ENCODE results near the gene GLI2. TPM values are rescaled to one million over a fixed set of nuclear protein-coding genes. Genes with fewer than 3 reads are reported as not detected.

The GLI2 gene
- total RNA-seq, 1 experiment from 2014 or later = 1.3 TPM

DNA sequence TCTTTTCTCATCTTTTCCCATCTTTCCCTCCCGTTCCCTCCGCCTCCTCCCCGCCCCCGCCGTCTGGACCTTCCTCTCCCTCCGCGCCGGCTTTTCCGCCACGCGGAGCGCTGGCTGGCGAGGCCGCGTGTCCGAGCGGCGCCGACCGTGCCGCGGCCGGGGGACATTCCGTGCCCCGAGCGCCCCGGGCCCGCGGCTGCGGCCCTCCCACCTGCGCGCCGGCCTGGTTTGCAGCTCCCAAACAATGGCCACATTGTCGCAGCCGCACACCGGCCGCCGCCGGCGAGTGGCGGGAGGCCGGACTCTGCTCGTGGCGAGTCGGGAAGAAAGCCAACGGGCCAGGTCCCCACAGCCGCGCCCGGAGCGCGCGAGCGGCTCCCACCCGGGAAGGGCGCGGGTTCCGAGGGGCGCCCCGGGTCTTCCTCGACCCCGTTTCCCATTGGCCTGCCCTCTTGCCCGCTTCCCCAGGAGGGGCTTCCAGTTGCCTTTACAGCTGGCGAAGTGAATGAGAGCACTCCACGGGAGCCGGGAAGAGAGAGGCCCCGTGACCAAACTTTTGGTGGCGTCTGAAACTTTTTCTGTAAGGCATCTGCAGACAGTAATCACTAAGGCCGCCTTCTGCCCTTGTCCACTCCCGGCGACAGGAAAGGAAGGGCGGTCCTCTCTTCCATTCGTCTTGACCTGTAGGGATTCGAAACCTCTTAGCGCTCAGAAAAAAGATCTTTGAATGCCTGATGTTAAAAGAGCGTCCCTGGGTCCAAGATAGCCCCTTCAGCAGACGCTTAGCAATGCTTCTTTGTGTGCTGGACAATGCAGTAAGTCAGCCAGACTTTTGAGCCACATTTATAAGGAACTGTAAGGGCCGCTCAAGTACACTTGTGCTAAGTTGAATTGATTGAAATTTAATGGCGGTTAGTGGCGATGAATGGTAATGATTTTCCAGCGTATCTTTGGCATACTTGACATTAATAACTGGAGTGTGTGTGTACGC is 6.2 kb downstream of the GLI2 start:
- H3K4me3 ChIP-seq = no peak overlapping the region
- no peak for DNase-seq
- no peaks in the 10 kb centered on the region for H3K9me3 ChIP-seq
- H3K27me3 ChIP-seq = no peaks in the 10 kb centered on the region
- no peaks in the 10 kb centered on the region for H3K36me3 ChIP-seq

DNA sequence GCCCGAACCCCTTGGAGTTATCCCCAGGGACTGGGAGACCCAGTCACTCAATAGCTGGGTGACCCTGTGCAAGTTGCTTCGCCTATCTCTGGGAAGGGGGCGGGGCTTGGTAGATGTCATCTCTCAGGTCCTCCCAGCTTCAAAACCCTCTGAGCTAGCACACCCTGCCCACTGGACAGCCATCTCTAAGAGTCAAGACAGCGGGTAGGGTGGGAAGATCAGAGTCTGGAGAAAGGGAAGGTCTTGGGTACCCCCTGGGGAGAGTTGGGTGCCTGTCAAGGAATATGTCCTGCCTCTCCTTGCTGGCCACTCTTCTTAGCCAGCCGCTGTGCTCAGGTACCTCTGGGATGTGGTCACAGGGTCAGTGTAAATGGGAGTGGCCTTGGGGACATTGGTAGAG is 8.0 kb downstream of the GLI2 start:
- Histone ChIP-seq H3K27me3 (no peaks in the 10 kb centered on the region), H3K4me3 (no peak overlapping the region), H3K9me3 (no peaks in the 10 kb centered on the region), H3K36me3 (no peaks in the 10 kb centered on the region)
- DNase-seq = no peak

DNA sequence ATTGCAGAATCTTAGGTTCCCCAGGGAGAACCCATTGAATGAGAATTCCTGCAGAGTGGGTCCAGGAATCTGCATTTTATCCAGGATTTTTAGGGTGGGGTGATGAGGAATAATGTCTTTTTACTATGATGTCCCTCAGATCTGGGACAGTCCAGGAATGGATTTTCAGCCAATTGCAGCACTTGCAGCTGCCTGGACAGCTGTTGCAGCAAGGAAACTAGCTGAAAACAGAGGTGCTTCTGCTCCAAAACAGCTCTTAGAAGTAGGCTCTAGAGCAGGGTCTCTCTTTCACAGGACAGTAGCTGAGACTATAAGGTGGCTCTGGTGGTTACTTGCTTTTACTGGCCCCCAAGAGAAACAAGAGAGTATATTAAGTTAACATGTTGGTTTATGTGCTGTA is 9.1 kb downstream of the GLI2 start:
- Histone ChIP-seq H3K36me3 (no peaks in the 10 kb centered on the region), H3K4me3 (no peak overlapping the region), H3K9me3 (no peaks in the 10 kb centered on the region), H3K27me3 (no peaks in the 10 kb centered on the region)
- DNase-seq = no peak

DNA sequence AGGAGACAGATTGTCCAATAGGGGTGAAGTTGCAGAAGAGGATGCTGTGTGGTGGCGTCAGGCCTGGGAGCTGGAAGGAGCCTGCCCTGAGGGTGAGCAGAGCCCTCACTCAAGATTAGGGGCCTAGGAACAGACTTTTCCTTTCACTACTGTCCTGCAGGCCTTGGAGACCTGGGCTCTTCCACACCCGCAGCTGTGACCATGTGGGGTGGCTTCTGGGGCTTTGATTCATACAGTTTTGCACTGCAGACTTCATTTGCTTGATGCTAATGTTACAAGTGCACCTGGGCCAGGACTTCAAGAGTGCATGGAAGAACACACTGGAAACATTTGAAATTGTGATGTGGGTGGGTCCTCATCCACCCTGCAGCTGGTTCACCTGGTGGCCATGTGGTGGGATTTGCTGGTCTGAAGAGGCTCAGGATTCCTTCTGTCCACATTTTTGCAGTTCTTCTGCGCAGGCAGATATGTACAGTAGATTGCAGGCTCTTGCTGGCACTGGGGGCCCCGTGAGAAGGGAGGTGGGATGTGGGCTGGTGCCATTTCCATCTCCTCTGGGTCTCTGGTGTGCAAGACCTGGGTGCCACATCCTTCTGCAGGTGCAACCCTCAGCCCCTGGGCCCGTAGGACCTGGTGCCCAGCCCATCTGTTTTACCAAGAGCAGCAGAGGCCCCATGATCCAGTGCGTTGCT is 9.9 kb downstream of the GLI2 start:
- Histone ChIP-seq H3K4me3 (no peak overlapping the region), H3K27me3 (no peaks in the 10 kb centered on the region), H3K36me3 (no peaks in the 10 kb centered on the region), H3K9me3 (no peaks in the 10 kb centered on the region)
- no peak for DNase-seq

DNA sequence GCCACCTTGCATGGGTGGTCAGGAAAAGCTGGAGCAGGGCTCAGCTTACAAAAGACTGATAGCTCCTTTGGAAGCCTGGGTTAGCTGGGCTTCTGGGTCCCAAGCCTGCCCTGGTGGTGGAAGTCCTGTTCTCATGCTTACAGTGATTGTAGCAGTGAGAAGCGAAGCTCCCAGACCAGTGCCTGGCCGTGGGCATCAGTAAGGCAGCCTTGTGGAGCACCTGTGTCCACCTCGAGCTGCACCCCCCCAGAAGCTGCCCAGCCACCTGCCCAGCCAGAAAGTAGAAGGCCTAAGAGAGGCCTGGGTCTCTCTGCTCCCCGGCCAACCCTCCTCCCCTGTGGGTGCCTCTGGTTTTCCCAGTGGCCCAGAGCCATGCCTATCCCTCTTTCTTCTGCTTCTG is 10.5 kb downstream of the GLI2 start:
- Histone ChIP-seq H3K9me3 (no peaks in the 10 kb centered on the region), H3K36me3 (no peaks in the 10 kb centered on the region), H3K27me3 (no peaks in the 10 kb centered on the region), H3K4me3 (no peak overlapping the region)
- DNase-seq = no peak

DNA sequence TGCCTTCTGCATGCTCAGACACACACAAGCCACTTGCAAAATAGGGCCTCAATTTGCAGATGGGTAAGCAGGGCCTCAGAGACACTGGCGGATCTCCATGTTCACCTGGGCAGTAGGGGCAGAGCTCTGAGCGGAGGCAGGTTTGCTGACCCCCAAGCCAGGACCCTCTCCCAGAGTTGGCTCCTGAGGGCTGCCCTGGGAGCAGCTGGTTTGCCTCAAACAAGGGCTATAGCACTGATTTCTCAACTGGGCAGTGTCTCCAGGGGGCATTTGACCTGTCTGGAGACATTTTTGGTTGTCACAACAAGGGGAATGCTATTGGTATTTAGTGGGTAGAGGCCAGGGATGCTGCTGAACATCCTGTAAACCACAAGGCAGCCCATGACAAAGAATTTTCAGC is 11.6 kb downstream of the GLI2 start:
- Histone ChIP-seq H3K27me3 (no peaks in the 10 kb centered on the region), H3K4me3 (no peak overlapping the region), H3K36me3 (no peaks in the 10 kb centered on the region), H3K9me3 (no peaks in the 10 kb centered on the region)
- DNase-seq = no peak

DNA sequence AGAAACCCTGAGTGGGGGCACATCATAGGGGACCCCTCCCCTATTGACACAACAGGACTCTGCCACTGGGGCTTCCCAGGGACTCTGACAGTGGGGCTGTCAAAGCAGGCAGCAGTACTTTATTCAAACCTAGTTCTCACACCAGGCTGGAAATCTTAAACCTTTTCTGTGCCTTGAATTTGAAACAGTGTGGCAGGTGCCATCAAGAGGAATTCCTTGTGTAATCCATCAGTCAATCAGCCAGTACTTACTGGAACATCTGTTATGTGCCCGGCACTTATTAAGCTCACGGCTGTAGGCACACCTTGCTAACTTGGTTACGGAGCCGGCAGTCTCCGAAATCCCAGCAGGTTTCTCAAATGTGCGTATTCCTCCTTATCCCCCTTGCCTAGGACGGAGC is 12.0 kb downstream of the GLI2 start:
- no peaks in the 10 kb centered on the region for H3K9me3 ChIP-seq
- no peak for DNase-seq
- no peaks in the 10 kb centered on the region for H3K27me3 ChIP-seq
- H3K36me3 ChIP-seq = no peaks in the 10 kb centered on the region
- no peak overlapping the region for H3K4me3 ChIP-seq

DNA sequence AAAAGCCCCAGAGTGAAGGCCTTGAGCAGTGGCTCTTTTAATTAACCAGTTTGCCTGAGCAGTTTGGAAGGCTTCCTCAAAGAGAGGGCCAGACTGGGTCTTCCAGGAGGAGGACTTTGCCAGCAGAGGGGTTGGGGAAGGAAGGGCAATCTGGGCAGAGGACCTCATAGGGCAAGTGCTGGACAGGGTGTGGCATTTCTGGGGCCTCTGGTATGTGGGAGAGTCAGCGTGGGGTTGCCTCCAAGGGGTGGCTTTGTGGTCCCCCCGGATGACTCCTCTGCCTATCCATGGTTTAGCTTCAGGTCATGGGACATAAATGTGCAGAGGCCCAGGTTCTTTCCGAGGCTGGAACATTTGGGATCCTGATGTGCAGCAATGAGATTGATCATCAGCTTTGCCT is 12.6 kb downstream of the GLI2 start:
- Histone ChIP-seq H3K36me3 (no peaks in the 10 kb centered on the region), H3K27me3 (no peaks in the 10 kb centered on the region), H3K4me3 (no peak overlapping the region), H3K9me3 (no peaks in the 10 kb centered on the region)
- no peak for DNase-seq

DNA sequence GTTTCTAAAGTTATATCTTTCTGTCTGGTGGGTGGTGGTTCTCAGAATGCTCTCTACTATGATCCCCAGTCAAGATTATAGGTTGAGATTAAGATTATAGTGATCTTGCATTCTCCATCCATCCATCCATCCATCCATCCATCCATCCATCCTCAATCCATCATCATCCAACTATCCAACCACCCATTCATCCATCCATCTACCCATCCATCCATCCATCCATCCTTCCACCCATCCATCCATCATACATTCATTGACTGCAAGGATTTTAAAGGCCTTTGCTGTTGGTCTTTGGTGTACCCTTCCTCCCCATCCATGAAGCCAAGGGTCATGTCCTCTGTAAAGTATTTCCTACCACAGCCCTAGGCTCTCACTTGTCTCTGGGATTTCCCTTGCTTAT is 13.1 kb downstream of the GLI2 start:
- no peak for DNase-seq
- Histone ChIP-seq H3K36me3 (no peaks in the 10 kb centered on the region), H3K9me3 (no peaks in the 10 kb centered on the region), H3K27me3 (no peaks in the 10 kb centered on the region), H3K4me3 (no peak overlapping the region)

DNA sequence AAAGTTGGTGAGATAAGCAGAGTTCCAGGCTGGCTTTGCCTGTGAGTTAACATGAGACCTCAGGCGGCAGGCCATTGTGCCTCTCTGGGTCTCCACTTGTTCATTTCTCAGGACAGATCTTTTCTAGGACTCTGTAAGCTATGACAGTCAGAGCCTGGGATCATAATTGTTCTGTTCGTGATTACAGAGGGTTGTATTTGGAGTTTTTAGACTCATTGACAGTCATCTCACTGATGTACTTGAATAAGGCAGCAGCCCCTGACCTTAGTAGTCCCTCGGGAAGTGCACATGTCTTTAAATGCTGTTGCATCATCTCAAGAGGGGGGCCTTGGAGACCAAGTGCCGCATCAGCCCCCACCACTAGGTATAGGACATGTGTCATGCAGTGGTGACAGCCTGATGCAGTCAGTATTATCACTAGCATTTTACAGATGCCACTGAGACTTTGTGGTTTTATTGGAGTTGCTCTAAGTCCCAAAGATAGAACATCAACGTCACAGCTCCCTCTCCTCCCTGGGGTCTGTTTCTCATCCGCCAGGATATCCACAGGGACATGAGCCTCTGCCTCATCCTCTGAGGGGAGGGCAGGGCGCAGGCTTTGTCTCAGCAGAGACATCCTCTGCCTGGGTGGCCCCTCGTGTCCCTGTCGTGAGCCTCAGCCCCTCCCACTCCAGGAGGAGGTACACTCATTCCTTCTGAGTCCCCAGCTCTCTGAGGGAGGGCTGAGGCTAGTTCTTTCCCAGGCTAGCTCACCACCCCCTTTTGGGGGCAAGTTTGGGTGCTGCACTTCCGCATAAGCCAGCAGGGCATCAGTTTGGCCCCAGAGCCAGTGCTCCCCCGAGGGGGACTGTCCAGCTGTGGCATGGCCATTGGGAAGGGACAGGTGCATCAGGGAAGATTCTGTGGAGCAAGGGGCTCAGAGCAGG is 14.1 kb downstream of the GLI2 start:
- H3K9me3 ChIP-seq = no peaks in the 10 kb centered on the region
- H3K27me3 ChIP-seq = no peaks in the 10 kb centered on the region
- H3K4me3 ChIP-seq = no peak overlapping the region
- DNase-seq = no peak
- H3K36me3 ChIP-seq = no peaks in the 10 kb centered on the region

DNA sequence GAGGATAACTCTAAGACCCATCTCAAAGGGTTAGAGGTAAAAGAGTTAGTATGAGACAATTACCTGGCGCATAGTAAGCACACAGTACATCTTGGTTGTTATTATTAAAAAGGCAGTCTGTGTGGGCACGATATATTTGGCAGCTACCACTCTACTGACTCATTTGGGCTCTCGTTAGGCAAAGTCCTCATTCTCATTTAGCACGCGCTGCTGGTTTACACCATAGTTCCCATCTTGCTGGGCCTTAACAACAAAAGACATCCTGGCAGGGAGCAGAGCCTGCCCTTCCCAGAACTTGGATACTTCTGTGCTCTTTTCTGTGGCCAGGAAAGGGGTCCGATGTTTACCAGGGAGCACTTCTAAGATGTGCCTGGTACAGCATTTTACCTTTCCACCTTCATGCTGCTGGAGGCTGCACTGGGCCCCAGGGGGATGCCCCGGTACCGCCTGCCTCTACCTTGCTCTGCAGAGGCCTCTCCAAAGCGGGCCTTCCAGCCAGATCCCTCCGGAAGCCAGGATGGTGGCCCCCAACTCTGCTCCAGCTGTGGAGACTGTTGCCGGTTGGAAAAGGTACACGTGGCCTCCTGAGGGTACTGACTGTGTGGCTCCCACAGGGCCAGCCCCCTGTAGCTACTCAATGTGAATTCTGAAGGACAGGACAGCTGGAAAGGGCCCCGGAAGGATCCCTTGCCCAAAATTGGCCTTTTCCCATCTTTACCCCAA is 15.0 kb downstream of the GLI2 start:
- DNase-seq = peak; percentile 21
- H3K36me3 ChIP-seq = no peaks in the 10 kb centered on the region
- H3K9me3 ChIP-seq = no peaks in the 10 kb centered on the region
- no peaks in the 10 kb centered on the region for H3K27me3 ChIP-seq
- H3K4me3 ChIP-seq = no peak overlapping the region

DNA sequence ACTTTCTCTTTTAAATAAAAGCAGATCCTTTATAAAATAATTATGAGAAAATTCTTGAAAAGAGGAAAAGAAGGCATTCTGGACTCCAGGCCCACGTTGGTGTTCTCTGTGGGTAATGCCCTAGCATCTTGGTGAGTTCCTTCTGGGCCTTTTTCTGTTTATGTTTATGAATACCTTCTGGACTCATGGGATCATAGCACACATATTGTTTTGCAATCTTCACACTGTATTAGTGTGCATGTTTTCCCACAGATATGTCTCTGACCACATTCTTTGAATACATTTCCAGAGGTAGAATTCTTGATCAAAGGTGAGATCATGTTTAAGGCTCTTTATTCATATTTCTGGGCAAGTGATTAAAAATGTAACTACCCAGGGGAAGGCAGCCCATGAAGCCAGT is 15.9 kb downstream of the GLI2 start:
- Histone ChIP-seq H3K9me3 (no peaks in the 10 kb centered on the region), H3K36me3 (no peaks in the 10 kb centered on the region), H3K4me3 (no peak overlapping the region), H3K27me3 (no peaks in the 10 kb centered on the region)
- no peak for DNase-seq

DNA sequence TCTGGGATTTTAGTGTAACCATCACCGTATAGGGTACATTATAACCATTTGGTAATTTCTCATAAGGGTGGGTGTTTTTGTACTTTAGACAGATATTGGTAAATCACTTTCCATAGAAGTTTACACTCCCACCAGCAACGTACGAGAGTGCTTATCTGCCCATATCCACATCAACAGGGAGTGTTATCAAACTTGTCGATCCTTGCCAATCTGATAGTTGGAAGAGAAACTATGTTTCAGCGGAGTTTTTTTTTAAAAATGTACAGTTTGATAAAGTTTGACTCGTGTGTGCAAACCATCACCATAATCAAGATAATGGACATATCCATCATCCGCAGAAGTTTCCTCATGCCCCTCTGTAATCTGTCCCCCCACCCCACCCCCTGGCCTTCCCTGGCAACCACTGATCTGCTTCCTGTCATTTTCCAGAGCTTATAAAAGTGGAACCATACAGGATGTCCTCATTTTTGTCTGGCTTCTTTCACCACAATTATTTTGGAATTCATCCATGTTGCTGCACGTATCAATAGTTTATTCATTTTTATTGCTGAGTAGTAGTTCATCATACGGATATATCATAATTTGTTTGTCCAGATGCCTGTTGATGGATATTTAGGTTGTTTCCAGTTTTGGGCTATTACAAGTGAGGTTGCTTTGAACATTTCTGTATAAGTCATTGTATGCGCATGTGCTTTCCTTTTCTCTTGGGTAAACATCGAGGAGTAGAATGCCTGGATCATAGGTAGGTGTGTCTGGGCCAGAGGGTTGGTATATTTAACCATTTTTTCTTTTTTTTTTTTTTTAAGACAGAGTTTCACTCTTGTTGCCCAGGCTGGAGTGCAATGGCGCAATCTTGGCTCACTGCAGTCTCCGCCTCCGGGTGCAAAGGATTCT is 18.6 kb downstream of the GLI2 start:
- H3K9me3 ChIP-seq = no peaks in the 10 kb centered on the region
- DNase-seq = no peak
- H3K36me3 ChIP-seq = no peaks in the 10 kb centered on the region

DNA sequence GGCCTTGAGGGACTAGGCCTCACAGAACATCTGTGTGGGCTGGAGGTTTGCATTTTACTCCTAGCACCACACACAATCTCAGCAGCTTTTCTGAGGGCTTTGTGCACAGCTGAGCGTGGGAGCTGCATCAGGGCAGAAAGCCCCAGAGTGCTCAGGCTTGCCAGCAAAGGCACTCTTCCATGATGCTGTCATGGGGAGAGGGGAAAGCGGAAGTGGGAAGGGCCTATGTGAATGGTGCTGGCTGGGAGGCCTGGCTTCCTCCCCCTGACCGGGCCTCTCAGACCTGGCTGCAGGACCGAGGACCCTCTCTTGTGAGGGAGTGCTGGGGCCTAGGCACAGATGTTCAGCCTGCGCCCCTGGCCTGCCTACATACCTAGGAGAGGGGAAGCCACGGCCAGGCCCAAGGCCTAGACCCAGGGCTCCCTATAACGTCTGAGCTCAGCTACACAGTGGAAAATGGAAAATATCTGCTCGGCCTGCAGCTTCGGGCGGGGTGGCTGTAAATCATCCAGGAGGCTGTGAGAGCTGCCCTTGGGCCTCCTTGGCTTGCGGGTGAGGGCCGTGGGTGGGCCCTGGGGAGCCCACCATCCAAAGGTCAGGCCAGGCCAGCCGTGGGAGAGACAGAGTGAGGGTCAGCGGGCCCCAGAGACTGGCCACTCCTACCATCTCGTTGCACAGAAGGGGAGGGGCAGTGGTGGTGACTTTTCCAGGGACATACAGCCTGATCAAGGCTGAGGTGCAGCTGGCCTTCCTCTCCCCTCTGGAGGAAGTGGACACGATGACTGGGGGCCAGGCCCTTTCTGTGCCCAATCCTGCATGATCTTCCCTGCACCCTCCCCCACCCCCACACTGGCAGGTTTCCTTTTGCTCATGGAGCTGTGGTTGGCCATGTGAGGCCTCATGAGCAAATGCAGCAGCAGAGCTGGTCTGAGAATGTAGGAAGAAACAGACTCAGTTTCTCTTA is 22.8 kb downstream of the GLI2 start:
- Histone ChIP-seq H3K27me3 (no peaks in the 10 kb centered on the region), H3K4me3 (no peak overlapping the region), H3K36me3 (no peaks in the 10 kb centered on the region), H3K9me3 (no peaks in the 10 kb centered on the region)
- no peak for DNase-seq

More for the DNA sequence above, 18.6 kb downstream of the GLI2 start:
- Histone ChIP-seq H3K27me3 (no peaks in the 10 kb centered on the region), H3K4me3 (no peak overlapping the region)
